ENCODE measurements around the gene HOXB2.
A peak's percentile ranks its signal among the peaks of the same experiment; 100 is the strongest.
"Not testable (repeated sequence)": the region's sequence is repeated elsewhere in the genome, so short reads cannot be mapped to it uniquely, and the experiment has no call there.

Gene HOXB2

DNA sequence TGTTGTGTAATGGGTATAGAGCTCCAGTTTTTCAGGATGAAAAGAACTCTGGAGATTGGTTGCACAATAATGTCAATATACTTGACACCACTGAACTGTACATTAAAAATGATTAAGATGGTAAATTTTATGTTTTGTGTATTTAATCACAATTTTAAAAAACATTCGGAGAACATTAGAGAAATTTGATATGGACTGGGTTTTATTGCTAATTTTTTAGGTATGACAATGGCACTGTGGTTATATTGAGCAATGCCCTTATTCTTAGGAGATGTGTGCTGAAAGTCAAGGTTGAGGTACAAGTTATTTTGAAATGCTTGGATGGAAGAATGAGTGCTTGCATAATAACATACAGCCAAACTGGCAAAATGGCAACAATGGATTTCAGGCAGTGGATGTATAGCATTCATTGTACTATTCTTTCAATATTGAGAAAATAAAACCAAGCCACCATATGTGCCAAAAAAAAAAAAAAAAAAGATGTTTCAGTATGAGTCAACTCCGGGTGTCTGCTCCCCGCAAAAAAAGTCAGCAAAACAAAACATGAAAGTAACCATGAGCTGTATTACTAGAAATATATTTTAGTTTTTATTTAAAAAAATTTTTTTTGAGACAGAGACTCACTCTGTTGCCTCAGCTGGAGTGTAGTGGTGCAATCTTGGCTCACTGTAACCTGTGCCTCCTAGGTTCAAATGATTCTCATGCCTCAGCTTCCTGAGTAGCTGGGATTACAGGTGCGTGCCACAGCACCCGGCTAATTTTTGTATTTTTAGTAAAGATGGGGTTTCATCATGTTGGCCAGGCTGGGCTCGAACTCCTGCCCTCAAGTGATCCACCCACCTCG is 33.9 kb downstream of the HOXB2 start:
- Histone ChIP-seq H3K36me3 (ENCODE audit: low read depth) (no peaks in the 10 kb centered on the region), H3K27me3 (ENCODE audit: insufficient read depth, poor library complexity, severe bottlenecking) (no peaks in the 10 kb centered on the region), H3K27ac (ENCODE audit: poor library complexity, severe bottlenecking) (peak overlapping the region; percentile 24), H3K9me3 (ENCODE audit: severe bottlenecking) (no peaks in the 10 kb centered on the region), H3K4me1 (ENCODE audit: insufficient read depth, poor library complexity, severe bottlenecking) (peaks cover 8% of the 10 kb centered on the region), H3K4me3 (ENCODE audit: severe bottlenecking) (no peak overlapping the region)
- DNase-seq (ENCODE audit: low spot score): no peak
- TF ChIP-seq, protein P1, sequence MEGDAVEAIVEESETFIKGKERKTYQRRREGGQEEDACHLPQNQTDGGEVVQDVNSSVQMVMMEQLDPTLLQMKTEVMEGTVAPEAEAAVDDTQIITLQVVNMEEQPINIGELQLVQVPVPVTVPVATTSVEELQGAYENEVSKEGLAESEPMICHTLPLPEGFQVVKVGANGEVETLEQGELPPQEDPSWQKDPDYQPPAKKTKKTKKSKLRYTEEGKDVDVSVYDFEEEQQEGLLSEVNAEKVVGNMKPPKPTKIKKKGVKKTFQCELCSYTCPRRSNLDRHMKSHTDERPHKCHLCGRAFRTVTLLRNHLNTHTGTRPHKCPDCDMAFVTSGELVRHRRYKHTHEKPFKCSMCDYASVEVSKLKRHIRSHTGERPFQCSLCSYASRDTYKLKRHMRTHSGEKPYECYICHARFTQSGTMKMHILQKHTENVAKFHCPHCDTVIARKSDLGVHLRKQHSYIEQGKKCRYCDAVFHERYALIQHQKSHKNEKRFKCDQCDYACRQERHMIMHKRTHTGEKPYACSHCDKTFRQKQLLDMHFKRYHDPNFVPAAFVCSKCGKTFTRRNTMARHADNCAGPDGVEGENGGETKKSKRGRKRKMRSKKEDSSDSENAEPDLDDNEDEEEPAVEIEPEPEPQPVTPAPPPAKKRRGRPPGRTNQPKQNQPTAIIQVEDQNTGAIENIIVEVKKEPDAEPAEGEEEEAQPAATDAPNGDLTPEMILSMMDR (IDR thresholded peaks at IDR 0.05; ENCODE audit: poor library complexity, severe bottlenecking): no peak
- peak; percentile 70 for ATAC-seq (ENCODE audit: low read depth)

DNA sequence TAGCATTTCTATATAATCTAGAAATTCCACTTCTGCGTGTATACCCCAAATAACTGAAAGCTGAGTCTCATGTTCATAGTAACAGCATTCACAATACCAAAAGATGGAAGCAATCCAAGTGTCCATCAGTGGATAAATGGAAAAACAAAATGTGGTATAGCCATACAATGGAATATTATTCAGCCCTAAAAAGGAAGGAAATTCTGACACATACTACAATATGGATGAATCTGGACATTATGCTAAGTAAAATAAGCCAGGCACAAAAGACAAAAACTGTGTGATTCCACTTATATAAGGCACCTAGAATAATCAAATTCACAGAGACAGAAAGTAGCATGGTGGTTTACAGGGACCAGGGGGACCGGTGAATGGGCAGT is 34.5 kb downstream of the HOXB2 start:
- ATAC-seq (ENCODE audit: low read depth) (no peak; the same call in 2 of the 3 replicates), DNase-seq (ENCODE audit: low spot score) (no peak)
- Histone ChIP-seq H3K27me3 (ENCODE audit: insufficient read depth, poor library complexity, severe bottlenecking) (no peaks in the 10 kb centered on the region), H3K4me3 (ENCODE audit: severe bottlenecking) (no peak overlapping the region), H3K9me3 (ENCODE audit: severe bottlenecking) (no peaks in the 10 kb centered on the region), H3K36me3 (ENCODE audit: low read depth) (no peaks in the 10 kb centered on the region), H3K27ac (ENCODE audit: poor library complexity, severe bottlenecking) (peak overlapping the region; percentile 24), H3K4me1 (ENCODE audit: insufficient read depth, poor library complexity, severe bottlenecking) (peaks cover 14% of the 10 kb centered on the region)
- TF ChIP-seq, protein P1 (IDR thresholded peaks at IDR 0.05; ENCODE audit: poor library complexity, severe bottlenecking): no peak

DNA sequence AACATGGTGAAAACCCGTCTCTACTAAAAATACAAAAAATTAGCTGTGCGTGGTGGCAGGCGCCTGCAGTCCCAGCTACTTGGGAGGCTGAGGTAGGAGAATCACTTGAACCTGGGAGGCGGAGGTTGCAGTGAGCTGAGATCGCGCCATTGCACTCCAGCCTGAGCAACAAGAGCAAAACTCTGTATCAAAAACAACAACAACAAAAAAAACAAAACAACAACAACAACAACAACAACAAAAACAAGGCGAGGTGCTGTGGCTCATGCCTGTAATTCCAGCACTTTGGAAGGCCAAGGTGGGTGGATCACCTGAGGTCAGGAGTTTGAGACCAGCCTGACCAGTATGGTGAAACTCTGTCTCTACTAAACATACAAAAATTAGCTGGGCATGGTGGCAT is 35.2 kb downstream of the HOXB2 start:
- peaks cover 16% of the 10 kb centered on the region for H3K4me1 ChIP-seq (ENCODE audit: insufficient read depth, poor library complexity, severe bottlenecking)
- not testable (repeated sequence) for DNase-seq (ENCODE audit: low spot score); H3K36me3 ChIP-seq (ENCODE audit: low read depth); ATAC-seq (ENCODE audit: low read depth); H3K27ac ChIP-seq (ENCODE audit: poor library complexity, severe bottlenecking); H3K4me3 ChIP-seq (ENCODE audit: severe bottlenecking); H3K27me3 ChIP-seq (ENCODE audit: insufficient read depth, poor library complexity, severe bottlenecking); H3K9me3 ChIP-seq (ENCODE audit: severe bottlenecking)

GRCh38 chr17:48506246-48506645 is 38.7 kb downstream of the HOXB2 start:
- no peaks in the 10 kb centered on the region for H3K9me3 ChIP-seq (ENCODE audit: severe bottlenecking)
- DNase-seq (ENCODE audit: low spot score) (no peak), ATAC-seq (ENCODE audit: low read depth) (no peak)
- H3K27me3 ChIP-seq (ENCODE audit: insufficient read depth, poor library complexity, severe bottlenecking): no peaks in the 10 kb centered on the region
- H3K4me3 ChIP-seq (ENCODE audit: severe bottlenecking): no peak overlapping the region
- no peaks in the 10 kb centered on the region for H3K36me3 ChIP-seq (ENCODE audit: low read depth)
- TF ChIP-seq, protein P1 (IDR thresholded peaks at IDR 0.05; ENCODE audit: poor library complexity, severe bottlenecking): no peak
- H3K4me1 ChIP-seq (ENCODE audit: insufficient read depth, poor library complexity, severe bottlenecking): peaks cover 13% of the 10 kb centered on the region
- peak overlapping the region; percentile 8 for H3K27ac ChIP-seq (ENCODE audit: poor library complexity, severe bottlenecking)

DNA sequence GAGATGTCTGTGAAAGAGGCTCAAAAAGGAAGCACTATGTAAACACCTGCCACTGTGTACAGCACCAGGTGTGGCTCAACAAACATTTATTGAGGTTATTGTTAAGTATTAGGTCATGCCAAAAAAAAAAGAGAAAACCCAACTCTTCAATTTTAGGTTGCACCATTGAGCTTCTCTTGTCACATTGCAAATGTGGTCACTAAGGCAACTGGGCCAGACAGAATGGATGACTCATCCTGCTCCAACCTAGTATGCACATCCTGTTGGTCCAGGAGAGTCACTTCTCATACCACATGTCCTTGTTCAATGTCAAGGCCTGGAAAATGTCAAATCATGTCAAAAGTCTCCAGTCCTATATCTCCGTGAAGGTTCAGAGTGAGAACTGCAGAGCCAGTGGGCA is 39.1 kb downstream of the HOXB2 start:
- no peak for DNase-seq (ENCODE audit: low spot score)
- Histone ChIP-seq H3K9me3 (ENCODE audit: severe bottlenecking) (no peaks in the 10 kb centered on the region), H3K27me3 (ENCODE audit: insufficient read depth, poor library complexity, severe bottlenecking) (no peaks in the 10 kb centered on the region), H3K36me3 (ENCODE audit: low read depth) (no peaks in the 10 kb centered on the region), H3K4me3 (ENCODE audit: severe bottlenecking) (no peak overlapping the region), H3K27ac (ENCODE audit: poor library complexity, severe bottlenecking) (peak overlapping the region; percentile 8), H3K4me1 (ENCODE audit: insufficient read depth, poor library complexity, severe bottlenecking) (peaks cover 11% of the 10 kb centered on the region)
- peak; percentile 81 for ATAC-seq (ENCODE audit: low read depth)
- TF ChIP-seq, protein P1 (IDR thresholded peaks at IDR 0.05; ENCODE audit: poor library complexity, severe bottlenecking): no peak
